ENCODE data around the gene SNX21.
A peak's percentile ranks its signal among the peaks of the same experiment; 100 is the strongest.
"Not testable (repeated sequence)": the region's sequence is repeated elsewhere in the genome, so short reads cannot be mapped to it uniquely, and the experiment has no call there.

The SNX21 gene, protein sequence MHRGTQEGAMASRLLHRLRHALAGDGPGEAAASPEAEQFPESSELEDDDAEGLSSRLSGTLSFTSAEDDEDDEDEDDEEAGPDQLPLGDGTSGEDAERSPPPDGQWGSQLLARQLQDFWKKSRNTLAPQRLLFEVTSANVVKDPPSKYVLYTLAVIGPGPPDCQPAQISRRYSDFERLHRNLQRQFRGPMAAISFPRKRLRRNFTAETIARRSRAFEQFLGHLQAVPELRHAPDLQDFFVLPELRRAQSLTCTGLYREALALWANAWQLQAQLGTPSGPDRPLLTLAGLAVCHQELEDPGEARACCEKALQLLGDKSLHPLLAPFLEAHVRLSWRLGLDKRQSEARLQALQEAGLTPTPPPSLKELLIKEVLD
- long read RNA-seq, donor 1, partial matches to known transcripts = 0 of 5 reads
- long read RNA-seq, donor 1, other reads (novel, unspliced or antisense) = 0 of 5 reads
- long read RNA-seq, donor 2, partial matches to known transcripts = 0 of 5 reads
- long read RNA-seq, donor 2, other reads (novel, unspliced or antisense) = 0 of 5 reads
- long read RNA-seq, donor 3, partial matches to known transcripts = 0 of 4 reads
- long read RNA-seq, donor 3, other reads (novel, unspliced or antisense) = 0 of 4 reads
- long read RNA-seq, donor 4, partial matches to known transcripts = 0 of 7 reads
- long read RNA-seq, donor 4, other reads (novel, unspliced or antisense) = 5 of 7 reads
- long read RNA-seq, donor 5, partial matches to known transcripts = 0 of 2 reads
- long read RNA-seq, donor 5, other reads (novel, unspliced or antisense) = 0 of 2 reads
- long read RNA-seq, donor 6, partial matches to known transcripts = 0 of 5 reads
- long read RNA-seq, donor 6, other reads (novel, unspliced or antisense) = 0 of 5 reads
- long read RNA-seq, donor 7, partial matches to known transcripts = 0 of 7 reads
- long read RNA-seq, donor 7, other reads (novel, unspliced or antisense) = 0 of 7 reads
- long read RNA-seq, donor 8, partial matches to known transcripts = 0 of 2 reads
- long read RNA-seq, donor 8, other reads (novel, unspliced or antisense) = 0 of 2 reads

DNA sequence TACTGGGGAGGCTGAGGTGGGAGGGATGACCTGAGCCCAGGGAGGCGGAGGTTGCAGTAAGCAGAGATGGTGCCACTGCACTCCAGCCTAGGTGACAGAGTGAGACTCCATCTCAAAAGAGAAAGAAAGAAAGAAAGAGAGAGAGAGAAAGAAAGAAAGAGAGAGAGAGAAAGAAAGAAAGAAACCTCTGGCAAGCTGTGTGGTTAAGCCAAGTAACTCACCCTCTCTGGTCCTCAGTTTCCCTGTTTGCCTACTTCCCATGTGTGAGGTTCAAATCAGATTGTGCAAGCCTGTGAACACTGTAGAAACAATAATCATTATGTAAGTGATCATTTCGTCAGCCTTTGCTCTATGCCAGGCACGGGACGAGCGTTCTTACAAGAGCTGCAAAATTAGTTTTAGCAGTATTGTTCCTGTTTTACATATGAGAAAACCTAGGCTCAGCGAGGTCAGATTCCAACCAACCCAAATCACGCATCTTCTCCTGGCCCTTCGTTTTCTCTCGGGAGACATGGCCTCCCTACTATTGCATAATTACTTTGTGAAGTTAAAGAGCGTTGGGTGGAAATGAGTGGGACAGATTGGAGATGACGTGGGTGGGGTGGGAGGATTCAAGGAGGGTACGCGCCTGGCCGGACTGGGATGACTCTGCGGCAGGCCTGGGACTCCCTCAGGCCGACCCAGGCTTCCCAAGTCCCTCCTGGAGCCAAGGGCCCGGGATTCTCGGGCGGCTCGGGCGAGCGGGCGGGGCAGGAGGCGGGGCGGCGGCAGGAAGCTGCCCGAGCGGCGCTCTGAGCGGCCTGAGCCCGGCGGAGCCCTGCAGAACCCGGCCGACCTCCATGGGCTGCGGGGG, at the start of gene SNX21:
TSS of gene SNX21 (plus strand) at position 770 of the 853 bp plus-strand sequence. CDS start 121 bp downstream, outside the sequence.
- peak; percentile 96 for DNase-seq

DNA sequence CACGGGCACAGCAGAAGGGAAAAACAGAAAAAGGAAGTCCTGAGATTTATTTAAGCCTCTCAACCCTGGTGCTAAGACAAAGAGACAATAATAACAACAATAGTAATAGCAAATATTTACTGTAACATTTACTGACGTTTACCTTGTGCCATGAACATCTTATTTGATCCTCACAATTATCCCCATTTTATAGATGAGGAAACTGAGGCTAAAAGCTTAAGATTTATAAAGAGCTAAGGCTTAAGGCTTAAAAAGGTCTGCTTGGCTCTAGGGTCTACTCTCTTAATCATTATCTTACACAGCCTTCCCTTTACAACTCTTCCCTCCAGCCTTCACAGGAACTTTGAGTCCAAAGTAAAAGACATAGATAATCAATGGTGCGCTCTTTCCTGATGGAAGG, 45.2 kb upstream of the SNX21 start:
- DNase-seq = no peak

DNA sequence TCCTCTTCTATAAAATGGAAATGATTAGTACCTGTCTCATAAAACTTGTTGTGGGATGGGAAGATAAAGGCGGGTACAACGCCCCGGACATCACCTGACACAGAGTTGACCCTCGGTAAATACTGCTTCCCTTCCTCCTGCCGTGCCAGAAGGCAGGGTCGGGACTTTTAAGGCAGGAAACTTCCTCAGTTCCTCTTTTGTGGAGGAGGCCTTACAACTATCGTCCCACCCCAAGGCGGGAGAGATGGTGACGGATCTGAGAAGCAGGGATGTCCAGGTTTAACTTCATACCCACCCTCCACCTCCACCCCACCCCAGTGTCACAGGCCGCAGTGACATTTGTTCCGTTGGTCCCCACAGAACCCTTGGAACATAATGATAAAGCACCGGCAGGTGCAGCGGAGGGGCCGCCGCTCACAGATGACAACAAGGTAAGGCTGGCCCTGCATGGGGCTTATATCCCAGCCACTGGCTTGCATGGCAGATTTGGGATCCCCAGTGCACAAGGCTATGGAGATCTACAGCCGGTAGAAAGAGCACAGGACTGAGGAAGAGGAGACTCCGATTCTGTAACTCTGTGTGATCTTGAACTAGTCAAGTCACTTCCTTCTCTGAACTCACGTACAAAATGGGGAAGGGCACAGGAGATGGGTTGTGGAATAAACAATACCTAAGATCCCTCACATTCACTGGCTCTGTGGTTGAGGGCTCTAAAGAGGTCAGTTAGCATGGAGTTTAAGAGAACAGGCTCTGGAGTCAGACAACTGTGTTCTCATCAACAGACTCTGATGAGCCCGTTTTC, 41.1 kb upstream of the SNX21 start:
- DNase-seq = no peak

DNA sequence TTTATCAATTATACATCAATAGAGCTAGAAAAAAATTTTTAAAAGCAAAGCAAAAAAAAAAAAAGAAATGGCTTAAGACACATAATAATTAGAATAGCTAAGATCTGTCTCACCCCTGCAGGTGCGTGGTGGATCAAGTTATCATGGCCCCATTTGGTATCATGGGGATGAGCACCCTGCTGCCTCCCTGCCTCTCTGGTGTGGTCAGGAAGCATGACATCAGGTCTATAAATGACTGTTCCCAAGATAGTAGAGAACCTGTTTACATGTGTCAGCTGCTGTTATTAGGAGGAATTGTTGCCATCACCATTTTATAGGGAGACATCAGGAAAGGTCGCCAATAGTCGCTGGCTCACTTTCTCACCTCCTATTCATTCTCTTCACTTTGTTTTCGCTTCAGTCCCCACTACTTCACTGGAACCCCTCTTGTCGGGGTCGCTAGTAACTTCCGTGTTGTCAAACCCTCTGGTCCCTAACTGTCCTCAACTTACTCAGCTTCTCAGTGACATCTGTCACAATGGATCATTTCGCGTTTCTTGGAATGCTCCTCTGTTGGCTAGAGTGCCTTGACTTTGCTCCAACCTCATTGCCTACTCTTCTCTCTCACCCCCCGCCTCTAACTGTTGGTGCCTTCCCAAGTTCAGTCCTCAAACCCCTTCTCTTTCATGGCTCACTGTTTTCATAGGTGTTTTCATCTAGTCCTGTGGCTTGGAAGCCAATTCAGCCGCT, 37.1 kb upstream of the SNX21 start:
- DNase-seq = no peak

DNA sequence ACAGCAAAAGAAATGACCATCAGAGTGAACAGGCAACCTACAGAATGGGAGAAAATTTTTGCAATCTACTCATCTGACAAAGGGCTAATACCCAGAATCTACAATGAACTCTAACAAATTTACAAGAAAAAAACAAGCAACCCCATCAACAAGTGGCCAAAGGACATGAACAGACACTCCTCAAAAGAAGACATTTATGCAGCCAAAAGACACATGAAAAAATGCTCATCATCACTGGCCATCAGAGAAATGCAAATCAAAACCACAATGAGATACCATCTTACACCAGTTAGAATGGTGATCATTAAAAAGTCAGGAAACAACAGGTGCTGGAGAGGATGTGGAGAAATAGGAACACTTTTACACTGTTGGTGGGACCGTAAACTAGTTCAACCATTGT, 36.1 kb upstream of the SNX21 start:
- not testable (repeated sequence) for DNase-seq

DNA sequence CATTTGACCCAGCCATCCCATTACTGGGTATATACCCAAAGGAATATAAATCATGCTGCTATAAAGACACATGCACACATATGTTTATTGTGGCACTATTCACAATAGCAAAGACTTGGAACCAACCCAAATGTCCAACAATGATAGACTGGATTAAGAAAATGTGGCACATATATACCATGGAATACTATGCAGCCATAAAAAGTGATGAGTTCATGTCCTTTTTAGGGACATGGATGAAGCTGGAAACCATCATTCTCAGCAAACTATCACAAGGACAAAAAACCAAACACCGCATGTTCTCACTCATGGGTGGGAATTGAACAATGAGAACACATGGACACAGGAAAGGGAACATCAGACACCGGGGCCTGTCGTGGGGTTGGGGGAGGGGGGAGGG, 35.6 kb upstream of the SNX21 start:
- not testable (repeated sequence) for DNase-seq

DNA sequence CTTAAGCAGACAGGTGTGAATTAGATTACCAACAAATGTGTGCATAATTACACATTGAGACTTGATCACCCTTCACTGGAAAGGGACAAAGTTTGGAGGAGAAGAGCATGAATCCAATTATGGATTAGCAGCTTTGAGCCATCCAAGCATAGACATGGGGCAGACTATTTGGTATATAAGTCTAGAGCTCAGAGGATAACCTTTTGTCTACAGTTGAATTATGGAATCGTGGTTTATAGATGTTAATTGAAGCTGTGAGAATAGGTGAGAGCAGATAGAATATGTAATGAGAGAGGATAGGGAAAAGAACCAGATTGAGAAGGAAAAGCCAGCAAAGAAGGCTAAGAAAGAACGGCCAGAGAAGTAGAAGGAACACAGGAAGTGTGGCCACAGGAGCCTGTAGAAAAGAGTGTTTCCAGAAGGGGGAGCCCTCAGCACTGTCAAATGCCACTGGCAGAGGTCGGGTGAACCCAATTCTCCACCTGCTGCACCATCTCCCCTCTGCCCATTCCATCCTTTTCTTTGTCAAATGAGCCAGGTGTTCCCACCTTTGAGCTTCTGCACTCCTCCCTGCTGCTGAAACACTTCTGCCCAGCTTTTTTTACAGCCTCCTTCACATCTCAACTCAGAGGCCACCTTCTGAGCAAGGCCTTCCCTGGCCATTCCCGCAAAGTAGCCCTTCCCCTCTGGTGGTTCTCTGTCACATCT, 34.5 kb upstream of the SNX21 start:
- DNase-seq = peak; percentile 37

DNA sequence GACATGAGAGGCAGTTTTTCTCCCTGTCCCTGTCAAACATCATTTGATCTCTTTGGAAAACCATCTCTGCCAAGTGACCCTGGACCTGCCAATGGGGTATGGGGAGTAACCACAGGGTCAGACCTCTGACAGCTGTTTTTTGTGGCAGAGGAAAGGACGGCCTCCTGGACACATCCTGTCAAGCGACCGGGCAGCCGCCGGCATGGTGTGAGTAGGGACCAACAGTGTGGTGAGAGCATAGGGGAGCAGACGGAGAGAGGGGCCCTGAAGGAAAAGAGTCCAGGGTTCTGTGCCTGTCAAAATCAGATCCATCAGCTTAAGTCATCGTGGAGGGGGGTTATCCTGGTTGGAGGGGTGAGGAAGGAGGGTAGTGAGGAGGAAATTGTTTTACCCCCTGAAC, 31.7 kb upstream of the SNX21 start:
- no peak for DNase-seq

DNA sequence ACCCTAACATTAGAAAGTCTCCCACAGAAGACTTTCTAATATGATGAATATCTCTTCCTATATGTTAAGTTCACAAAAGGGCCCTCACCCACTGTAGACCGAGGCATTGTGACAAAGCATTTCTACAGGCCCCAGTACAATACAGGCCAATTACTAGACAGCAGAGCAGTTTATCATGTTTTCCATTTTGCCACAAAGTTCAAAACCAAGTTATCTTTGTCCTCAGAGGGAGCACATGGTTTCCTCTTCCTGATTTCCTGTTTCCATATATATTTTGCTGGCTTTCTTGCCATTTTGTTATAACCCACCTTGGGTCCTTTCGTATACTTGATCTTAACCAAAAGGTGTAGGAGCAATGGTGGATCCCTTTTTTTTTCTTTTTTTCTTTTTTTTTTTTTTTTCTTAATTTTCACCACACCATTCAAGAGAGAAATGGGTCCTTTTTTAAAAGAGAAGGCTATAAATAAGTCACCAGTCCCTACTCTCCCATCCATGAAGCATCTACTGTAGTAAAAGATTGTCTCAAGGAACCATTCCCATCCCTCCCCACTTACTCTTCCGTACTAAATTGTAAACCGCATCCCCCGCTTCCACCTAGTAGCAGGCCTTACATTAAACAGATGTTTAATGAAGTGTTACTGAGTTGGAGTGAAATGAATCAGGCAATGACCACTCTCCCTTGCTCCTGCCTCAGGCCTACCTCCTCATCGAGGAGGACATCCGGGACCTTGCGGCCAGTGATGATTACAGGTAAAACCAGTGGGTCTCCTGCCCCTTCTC, 23.2 kb upstream of the SNX21 start:
- DNase-seq = no peak

DNA sequence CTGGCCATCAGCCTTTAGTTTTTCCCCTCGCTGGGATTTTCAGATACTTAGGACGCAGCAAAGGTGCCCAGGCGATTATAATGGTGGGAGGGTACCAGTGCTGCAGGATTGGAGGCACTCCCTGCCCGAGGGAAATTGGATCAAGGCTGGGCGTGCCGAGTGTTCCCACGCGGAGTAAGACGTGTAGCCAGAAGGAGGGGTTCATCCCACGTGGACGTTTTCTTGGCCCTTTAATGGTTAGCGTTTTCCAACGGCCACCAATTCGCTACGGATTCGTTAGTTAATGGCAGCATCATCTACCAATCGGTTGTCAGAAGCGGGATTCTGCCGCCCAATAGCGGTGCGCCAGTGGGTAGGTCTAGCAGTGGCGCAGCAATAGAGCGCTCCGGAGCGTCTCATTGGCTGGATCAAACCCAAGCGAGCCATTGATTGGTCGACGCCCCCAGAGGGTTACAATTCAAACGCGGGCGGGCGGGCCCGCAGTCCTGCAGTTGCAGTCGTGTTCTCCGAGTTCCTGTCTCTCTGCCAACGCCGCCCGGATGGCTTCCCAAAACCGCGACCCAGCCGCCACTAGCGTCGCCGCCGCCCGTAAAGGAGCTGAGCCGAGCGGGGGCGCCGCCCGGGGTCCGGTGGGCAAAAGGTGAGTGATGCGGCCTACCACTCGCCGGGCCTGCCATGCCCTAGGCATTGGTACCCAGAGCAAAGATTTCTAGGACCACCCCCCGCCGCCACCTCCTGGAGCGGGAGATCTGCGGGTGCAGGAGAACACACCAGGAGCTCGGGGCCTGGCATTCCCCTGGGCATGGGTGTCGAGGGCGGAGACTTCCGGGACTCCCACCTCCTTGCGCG, 21.2 kb upstream of the SNX21 start, which contains the start of gene UBE2C:
TSS of gene UBE2C (plus strand) at position 488 of the 849 bp plus-strand sequence. CDS start at position 540, 52 bp downstream.
- DNase-seq = peak; percentile 78

DNA sequence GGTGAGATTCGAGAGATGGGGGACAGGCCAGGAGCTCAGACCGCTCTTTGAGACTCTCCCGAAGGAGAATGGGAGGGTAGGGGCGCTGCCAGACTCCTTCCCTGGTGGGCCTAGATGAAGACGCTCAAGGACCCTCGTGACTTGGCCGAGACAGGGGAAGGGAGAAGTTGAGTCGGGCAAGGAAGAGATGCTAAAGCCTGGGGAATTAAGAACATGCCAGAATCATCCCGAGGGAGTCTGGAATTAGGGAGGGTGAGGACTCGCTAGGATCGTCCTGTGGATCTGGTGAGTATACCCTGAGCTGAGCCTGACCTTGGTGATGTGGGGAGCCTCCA, 20.6 kb upstream of the SNX21 start:
- DNase-seq = no peak

DNA sequence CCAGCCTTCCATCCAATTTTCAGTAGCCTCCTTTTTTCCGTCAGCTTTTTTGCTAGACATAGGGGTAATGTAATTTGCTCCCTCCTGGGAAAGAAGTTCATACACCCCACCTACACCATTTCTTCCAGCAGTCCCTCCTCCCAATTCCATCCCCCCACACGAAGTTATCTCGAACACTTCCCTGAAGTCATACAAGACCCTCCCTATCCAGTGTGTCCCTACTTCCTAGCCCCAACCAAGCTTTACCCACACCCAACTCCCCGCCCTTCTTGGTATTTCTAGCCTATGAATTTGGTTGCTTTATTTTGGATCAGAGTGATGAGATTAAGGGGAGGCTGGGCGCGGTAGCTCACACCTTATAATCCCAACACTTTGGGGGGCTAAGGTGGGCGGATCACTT, 20.1 kb upstream of the SNX21 start:
- no peak for DNase-seq

DNA sequence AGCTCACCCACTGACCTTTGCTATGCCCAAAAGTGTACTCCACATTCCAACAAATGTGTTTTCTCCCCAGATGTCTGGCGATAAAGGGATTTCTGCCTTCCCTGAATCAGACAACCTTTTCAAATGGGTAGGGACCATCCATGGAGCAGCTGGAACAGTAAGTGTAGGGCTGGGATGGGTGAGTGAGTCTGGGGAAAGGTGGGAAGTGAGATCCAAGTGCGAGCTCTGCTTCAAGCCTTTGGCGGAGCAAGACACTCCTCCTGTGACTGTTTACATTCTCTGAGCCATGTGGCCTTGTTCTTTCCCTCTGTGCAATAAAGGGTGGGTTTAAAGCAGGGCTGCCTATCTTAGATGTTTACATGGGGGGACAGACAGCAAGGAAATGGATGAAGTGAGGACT, 19.3 kb upstream of the SNX21 start:
- no peak for DNase-seq

DNA sequence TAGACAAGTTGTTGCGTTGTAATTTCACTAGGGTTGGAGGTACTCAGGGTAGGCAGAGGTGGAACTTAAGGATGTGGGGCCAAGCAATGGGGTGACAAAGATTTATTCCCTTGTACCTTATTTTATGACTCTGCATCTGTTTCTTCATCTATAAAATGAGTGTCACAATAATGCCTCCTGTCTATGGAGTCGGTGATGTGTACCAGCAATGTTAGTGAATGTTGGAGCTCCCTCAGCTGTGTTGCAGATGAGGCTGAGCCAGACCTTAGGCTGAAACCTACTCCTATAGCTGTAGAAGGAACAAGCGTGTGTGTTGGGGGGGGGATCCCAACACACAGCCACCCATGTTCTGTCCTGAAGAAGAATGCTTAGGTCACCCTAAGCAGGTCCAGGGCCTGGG, 16.6 kb upstream of the SNX21 start:
- no peak for DNase-seq

DNA sequence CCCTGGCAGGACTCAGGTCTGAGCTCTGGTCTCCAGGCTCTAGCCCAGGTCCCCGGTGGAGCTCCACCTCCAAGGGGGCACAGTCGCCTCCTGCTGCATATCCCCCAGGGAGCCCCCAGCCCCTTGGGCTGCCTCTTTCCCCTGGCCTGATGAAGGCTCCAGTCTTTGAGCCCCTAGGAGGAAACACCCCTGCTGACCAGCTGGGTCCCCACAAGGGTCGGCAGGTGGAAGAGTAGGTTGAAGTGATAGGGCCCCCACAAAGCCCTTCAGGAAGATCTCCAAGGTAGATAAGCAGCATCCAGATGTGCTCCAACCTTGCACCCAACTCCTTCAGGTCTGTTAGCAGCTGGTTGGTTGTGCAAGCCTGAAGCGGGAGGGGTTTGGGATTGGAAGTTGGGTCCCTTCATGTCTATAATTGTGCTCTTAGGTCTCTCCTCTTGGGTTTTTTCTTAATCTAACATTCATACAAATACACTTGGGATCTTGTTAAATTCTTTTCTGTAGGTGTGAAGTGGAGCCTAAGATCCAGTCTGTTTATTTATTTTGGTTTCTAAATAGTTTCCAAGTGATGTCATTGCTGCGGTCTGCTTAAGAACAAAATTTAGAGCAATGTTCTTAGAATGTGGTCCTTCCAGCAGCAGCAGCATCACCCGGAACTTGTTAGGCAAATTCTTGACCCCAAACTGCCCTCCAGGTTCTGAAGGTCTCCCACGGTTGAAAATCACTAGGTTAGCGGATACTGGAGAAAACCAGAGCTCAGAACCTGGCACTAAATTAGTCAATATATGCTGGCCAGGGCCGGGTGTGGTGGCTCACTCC, 16.0 kb upstream of the SNX21 start:
- DNase-seq = no peak

DNA sequence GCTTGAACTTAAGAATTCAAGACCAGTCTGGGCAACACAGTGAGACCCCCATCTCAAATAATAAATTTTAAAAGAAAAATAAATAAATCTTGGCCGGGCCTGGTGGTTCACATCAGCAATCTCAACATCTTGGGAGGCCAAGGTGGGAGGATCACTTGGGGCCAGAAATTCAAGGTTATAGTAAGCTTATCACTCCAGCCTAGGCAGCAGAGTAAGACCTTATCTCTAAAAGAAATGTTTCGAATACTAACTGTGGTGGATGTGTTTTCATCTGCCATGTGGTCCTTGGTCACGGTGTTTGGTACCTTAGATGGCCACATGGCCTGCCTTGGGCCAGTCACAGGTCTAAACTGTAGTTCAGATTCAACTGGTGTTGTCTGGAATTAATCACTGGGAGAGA, 15.4 kb upstream of the SNX21 start:
- no peak for DNase-seq

DNA sequence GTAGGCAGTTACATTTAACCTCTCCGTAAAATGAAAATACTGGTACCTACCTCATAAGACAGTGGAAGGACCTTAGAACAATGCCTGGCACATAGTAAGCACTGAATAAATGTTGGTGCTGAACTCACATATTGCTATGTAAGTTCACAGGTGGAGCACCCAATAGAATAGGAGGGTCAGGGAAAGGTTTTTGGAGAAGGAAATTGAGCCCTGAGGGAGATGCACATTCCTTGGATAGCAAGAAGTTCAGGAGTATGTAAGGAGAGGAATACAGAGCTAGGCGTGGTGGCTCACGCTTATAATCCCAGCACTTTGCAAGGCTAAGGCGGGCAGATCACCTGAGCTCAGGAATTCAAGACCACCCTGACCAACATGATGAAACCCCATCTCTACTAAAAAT, 14.1 kb upstream of the SNX21 start:
- DNase-seq = no peak
